HG03354 (cell line): ENCODE results near the gene WDR46.

Source experiments
- ATAC-seq: cut with Tn5 transposase; IDR thresholded peaks from one replicate; pipeline ENCODE4 v1.9.1; 2021; ENCODE audit warnings: mild to moderate bottlenecking; ENCODE audit not compliant: unreplicated experiment, poor library complexity, severe bottlenecking

WDR46 gene

GRCh38 chr6:33314515-33314942 lies 25.5 kb upstream of the WDR46 start:
- peak; percentile 31 for ATAC-seq

- ATAC-seq, result peak; percentile 46
Measured at GRCh38 chr6:33313709-33314514, 24.9 kb upstream of the WDR46 start, which contains the start of gene TAPBP. TSS of gene TAPBP (minus strand) at chr6:33314078. CDS start at chr6:33314041, 37 bp downstream.

GRCh38 chr6:33313105-33313708 lies 24.2 kb upstream of the WDR46 start:
- ATAC-seq, result peak; percentile 1

GRCh38 chr6:33312361-33313104 lies 23.5 kb upstream of the WDR46 start:
- ATAC-seq, result peak; percentile 35

GRCh38 chr6:33306356-33306755 lies 17.3 kb upstream of the WDR46 start:
- ATAC-seq, result no peak

GRCh38 chr6:33305052-33305451 lies 16.0 kb upstream of the WDR46 start:
- no peak for ATAC-seq

- no peak for ATAC-seq
Measured at GRCh38 chr6:33304216-33304615, 15.2 kb upstream of the WDR46 start.

GRCh38 chr6:33301877-33302276 lies 12.8 kb upstream of the WDR46 start:
- no peak for ATAC-seq

- peak; percentile 79 for ATAC-seq
Measured at GRCh38 chr6:33299237-33299944, 10.4 kb upstream of the WDR46 start.

GRCh38 chr6:33298773-33299236 lies 9.8 kb upstream of the WDR46 start, which contains the start of gene RGL2:
TSS of gene RGL2 (minus strand) at chr6:33298942. CDS start at chr6:33298610, 332 bp downstream.
- peak; percentile 33 for ATAC-seq

GRCh38 chr6:33297956-33298772 lies 9.1 kb upstream of the WDR46 start:
- ATAC-seq, result no peak

GRCh38 chr6:33297406-33297955 lies 8.4 kb upstream of the WDR46 start:
- ATAC-seq, result no peak

GRCh38 chr6:33296797-33297405 lies 7.9 kb upstream of the WDR46 start:
- no peak for ATAC-seq

- no peak for ATAC-seq
Measured at GRCh38 chr6:33295621-33296369, 6.8 kb upstream of the WDR46 start.

GRCh38 chr6:33294086-33294823 lies 5.2 kb upstream of the WDR46 start:
- ATAC-seq, result no peak

GRCh38 chr6:33292996-33293682 lies 4.1 kb upstream of the WDR46 start:
- ATAC-seq, result no peak
